GM18873 (cell line): Measurements from ENCODE around the gene TOMM7.
"Not testable (repeated sequence)": the region's sequence is repeated elsewhere in the genome, so short reads cannot be mapped to it uniquely, and the experiment has no call there.

Source experiments
- ATAC-seq: cut with Tn5 transposase; IDR thresholded peaks from one replicate; pipeline ENCODE4 v1.9.1; 2021; ENCODE audit warnings: mild to moderate bottlenecking, moderate library complexity, moderate number of reproducible peaks; ENCODE audit not compliant: unreplicated experiment, low FRiP score

TOMM7 gene

DNA sequence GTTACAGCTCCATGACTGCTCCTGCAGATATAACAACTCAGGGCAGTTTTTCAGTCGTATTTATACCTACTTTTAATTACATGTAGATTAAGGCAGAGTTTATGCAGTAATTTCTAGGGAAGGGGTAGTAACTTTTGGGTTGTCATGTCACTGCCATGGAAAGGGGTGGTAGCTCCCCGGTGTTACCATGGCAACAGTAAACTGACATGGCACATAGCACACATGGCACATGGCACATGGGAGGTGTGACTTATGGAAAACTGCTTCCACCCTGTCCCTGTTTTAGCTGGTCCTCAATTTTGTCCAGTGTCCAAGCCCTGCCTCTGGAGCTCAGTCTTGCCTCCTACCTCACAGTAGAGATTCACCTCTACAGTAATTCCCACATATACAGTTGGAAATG is 3.9 kb upstream of the TOMM7 start:
- ATAC-seq = no peak

DNA sequence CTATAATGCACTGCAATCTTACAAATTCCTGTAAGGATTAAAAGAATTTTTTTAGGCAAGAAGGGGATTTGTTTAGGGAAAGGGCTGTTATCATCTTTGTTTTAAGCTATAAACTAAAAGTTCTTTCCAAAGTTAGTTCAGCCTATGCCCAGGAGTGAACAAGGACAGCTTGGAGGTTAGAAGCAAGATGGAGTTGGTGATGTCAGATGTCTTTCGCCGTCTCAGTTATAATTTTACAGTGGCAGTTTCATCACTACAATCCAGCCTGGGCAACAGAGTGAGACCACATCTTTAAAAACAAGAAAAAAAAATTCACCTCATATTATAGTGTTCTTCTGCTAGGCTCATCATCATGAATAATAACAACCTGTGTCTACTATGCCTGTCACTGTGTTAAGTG is 2.1 kb upstream of the TOMM7 start:
- no peak for ATAC-seq

DNA sequence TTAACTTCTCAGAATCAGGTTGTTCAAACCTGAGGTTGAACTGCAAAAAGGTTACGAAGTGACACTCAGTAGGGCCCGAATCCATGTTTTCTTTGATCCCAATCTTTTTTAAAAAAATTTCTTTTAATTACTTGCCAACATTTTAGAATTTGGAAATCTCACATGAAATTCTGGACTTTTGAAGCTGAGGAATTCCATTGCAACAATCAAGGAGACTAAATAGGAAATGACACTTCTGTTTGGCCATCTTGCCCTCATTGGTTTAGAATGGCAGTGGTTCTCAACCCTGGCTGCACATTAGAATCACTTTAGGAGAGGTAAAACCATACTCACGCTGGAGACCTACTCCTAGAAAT is 471 bp upstream of the TOMM7 start:
- no peak for ATAC-seq

DNA sequence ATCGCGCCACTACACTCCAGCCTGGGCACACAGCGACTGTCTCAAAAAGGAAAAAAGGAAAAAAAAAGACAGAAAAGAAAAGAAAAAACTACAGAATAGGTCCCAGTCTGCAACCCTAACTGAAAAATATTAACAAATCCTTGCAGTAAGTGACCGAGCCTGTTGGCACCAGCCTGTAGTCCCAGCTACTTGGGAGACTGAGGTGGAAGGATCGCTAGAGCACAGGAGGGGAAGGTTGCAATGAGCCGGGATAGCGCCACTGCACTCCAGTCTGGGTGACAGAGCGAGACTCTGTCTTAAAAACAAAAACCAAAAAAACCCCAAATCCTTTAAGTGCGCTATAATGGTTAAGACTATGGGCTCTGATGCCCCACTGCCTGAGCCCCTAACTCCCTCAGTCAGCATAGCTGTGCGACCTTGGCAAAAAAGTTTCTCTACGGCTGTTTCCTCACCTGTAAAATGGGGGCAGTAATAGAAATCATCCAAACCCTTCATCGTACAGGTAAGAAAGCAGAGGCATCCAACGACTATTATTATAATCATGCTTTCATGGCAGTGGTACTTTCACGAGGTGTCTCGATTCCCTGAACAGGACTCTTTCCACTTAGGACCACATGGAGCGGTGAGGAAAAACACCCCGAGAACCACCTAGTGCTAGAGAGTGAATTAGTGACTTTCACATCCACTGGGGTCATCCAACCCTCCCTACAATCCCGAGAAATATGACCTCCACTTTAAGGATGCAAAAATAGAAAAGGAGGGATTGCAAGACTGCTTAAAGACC is 755 bp downstream of the TOMM7 start:
- no peak for ATAC-seq

DNA sequence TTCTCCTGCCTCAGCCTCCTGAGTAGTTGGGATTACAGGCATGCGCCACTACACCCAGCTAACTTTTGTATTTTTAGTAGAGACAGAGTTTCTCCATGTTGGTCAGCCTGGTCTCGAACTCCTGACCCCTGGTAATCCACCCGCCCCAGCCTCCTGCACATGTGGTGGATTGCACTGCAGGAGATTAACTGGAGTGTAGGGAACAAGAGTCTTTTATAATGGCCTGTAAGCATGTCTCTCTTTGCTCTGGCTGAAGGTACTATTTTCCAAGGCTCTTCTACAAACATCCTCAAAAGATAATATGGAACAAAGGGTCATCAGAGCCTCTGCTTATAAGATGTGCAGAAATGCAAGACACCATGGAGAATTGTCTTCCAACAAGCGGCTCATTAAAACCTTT is 3.2 kb downstream of the TOMM7 start:
- no peak for ATAC-seq

DNA sequence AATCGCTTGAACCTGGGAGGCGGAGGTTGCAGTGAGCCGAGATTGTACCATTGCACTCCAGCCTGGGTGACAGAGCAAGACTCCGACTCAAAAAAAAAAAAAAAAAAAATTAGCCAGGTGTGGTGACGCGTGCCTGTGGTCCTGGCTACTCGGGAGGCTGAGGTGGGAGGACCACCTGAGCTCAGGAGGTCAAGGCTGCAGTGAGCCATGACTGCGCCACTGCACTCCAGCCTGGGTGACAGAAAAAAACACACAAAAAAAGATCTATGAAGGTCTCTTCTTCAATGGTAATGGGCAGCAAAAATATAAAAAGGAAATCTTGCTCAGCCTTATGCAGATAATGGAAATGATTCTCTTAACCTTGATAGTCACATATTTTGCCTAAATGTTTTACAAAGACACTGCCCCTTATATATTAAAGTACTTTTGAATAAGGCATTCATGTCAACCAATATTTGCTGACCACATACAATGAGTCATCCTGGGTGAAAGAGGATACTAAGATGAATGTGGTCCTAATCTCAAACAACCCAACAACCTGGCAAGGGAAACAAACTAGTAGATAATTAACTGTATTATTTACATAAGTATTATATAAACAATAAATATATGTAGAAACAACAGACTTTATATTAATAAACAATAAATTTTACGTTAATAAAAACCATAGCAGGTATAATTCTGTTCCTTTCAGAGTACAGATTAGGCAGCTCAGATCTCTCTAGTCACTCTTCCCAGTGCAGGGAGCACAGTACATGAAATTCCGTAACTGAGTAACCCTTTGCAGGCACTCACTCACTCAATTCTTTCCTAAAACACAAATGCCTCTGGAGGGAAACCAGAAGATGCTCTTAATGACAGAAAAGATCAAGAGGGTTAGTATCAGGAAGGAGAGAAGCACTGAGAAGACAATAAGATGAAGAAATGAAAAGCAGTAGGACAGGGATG is 8.1 kb downstream of the TOMM7 start:
- no peak for ATAC-seq

DNA sequence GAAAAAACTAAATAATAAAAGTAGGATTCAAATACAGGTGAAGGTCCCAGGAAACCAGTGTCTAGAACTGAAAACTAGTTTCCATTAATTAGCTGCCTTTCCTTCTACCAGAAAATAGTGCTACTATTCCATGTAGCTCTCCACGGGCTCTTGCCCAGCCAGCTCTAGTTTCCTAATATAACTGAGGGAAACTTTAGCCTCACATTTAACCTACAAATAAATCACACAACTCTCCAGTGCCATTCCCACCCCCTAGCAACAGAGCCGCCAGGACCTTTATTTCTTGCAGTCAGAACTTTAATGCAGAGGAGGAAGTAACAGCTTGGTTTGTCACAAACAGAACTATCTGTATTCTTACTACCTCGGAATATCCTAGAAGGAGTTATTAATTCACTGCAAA is 10.3 kb downstream of the TOMM7 start:
- no peak for ATAC-seq

DNA sequence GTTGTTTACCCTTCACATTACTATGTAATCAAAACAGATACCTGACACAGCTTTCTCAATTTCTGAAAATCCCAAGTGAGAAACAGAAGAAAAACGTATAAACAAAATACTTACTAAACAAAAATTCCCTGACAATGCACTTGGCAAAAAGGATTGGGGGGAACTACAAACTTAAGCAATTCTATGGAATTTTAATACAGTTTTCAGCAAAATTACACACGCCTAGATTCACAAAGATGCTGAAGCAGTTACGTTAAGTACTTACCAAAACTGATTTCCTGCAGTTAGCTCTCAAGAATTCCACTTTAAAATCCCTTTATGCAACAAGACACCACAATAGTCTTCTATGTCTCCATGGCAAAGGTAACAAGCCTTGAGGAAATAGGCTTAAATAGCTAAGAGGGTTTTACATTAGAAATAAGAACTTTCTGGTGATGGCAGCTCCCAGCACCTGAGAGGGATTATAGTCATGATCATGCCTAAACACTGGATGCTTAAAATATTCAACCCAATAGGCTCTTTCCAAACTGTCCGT is 10.8 kb downstream of the TOMM7 start:
- ATAC-seq = no peak

DNA sequence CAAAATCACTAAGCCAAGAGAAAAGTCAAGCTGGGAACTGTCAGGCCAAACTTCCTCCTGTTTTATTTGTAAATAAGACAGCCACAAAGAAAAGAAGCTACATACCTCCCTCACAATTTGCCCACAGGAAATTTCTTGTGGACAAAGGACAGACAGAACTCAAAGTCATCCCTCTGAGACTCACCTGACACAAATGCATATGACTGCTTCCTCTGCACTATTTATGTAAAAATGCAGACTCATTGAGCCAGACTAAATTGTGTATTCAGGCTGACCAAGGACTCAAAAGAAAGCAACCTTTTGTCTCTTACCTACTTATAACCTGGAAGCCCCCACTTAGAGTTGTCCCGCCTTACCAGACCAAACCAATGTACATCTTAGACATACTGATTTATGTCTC is 11.8 kb downstream of the TOMM7 start:
- no peak for ATAC-seq

DNA sequence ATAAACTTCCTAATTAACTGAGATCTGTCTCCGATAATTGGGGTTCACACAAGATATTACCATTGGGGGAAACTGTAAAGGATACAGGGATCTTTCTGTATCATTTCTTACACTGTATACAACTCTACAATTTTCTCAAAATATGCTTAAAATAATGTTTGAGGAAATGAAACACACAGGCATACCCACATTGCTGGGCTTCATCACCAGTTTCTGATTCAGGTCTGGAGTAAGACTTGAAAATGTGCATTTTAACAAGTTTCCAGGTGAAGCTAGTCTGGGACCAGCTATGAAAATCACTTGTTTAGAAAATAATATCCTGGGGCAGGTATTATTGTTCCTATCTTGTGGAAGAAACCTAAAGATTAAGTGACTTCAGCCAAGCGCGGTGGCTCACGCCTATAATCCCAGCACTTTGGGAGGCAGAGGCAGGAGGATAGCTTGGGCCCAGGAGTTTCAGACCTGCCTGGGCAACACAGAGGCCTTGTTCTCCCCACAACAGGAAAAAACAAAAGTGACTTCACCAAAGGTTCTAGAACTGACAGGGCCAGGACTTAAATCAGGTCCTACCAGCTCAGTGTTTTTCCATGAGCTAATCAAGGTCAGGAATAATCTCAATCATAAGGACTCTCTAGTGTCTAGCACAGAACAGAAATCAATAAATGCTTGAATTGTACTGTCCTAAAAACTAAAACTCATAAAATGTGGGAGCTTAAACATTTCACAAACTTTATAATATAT is 12.6 kb downstream of the TOMM7 start:
- ATAC-seq = no peak

DNA sequence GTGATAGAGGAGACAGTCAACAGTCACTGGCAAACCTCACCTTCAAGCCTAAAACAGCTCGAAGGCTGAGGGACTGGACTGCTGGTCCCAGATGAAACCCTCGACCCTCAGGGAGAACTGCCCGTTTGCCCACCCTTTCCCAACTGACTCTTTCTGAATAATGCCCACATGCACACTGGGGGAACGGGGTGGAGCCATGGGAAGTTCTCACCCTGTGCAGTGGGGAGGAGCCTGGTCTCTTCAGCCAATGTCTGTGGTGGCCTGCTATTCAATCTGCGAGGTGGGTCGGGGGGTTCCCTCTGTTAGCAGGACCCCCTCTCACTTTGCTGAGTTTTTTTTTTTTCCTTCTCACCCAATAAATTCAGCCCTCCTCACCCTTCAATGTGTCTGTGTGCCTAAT is 14.5 kb downstream of the TOMM7 start:
- no peak for ATAC-seq

DNA sequence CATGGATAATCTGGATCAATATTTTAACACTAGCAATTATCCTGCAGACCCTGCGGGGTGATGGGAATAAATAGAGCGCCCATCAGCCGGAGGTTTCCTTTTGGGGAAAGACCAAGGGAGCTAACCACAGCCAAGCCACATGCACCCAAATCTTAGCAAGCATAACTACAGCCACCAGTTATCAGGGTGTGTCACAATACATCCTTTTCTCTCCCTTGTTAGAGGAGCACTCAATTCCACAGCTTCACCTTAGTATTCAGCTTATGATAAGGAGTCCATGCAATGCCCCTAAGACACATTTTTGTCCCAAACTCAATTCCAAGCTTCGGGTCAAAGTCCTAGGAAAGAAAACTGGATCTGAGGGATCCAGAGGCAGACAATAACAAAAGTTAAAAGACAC is 15.9 kb downstream of the TOMM7 start:
- ATAC-seq = no peak

DNA sequence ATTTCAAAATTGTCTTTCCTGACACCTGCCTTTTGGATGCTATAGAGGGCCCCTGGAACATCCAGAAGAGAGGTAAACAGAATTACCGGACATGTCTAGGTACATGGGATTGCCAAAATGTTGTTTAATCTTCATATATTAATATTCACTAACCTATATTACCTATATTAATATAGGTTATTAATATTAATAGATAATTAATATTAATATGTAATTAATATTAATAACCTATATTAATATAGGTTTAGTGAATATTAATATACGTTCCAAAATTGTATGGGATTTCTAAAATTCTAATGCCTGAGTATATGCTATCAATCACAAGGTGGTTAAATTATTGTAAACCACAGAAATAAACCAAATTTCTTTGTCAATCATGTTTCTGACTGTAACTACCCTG is 17.4 kb downstream of the TOMM7 start:
- no peak for ATAC-seq

DNA sequence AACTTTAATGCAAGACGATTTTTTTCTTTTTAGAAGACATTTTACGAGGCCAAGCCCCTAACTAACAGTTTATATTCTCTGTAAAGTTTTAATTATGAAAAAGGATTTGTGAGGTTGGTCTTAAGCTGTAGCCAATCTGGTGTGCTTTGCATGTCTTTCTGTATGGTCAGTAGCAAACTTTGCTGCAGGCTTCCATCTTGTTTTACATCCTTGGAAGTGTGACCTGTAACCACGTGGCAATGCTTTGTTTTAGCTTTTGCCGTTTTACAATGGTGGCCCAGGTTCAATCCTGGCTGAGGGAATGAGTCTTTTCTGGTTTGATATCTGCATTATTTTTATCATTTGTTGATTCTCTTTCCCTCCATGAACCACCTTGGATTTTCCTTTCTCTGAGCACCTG is 19.8 kb downstream of the TOMM7 start:
- not testable (repeated sequence) for ATAC-seq

DNA sequence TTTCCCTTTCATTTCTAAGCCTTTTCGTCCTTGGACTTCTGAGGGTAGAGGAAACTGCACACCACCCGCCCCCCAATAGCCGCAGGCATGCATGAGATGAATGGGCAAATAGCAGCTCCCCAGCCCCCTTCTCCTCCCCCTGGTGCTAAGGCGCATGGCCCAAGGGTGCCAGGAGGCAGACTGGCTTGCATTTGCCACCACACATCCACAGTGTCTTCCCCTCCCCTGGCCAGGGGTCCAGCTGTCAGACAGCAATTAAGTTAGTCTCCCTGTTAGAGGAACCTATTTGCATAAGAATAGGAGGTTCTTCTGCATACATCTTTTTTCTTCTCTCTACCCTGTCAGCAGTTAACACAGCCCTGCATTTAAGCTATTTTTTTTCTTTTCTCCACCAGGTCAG is 20.2 kb downstream of the TOMM7 start:
- no peak for ATAC-seq

DNA sequence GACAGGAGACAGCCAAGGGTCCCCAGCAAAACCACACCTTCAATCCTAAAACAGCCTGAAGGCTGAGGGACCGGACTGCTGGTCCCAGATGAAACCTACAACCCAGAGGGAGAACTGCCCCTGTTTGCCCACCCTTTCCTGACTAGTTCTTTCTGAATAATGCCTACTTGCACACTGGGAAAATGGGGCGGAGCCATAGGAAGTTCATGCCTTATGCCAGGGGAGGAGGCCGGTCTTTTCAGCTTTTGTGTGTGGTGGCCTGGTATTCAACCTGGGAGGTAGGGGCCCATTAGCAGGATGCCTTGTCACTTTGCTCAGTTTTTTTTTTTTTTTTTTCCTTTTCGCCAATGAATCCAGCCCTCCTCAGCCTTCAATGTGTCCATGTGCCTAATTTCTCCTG is 20.7 kb downstream of the TOMM7 start:
- ATAC-seq = no peak

DNA sequence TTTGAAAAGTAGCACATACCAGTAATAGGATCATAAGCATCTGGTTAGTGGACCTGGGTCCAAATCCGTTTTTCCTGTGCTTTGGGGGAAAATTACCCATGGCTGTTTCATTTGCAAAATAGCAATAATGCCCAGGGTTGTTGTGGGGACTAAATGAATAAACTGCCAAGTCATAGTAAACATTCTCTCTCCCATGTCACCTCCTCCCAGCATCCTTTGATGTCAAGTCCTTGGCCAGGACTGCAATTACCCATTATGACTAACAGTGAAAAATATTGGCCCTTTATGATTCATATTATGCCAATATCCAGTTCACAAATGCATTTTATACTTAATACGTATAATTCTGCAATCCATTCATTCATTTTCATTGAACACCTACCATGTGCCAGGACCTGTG is 23.0 kb downstream of the TOMM7 start:
- ATAC-seq = no peak

DNA sequence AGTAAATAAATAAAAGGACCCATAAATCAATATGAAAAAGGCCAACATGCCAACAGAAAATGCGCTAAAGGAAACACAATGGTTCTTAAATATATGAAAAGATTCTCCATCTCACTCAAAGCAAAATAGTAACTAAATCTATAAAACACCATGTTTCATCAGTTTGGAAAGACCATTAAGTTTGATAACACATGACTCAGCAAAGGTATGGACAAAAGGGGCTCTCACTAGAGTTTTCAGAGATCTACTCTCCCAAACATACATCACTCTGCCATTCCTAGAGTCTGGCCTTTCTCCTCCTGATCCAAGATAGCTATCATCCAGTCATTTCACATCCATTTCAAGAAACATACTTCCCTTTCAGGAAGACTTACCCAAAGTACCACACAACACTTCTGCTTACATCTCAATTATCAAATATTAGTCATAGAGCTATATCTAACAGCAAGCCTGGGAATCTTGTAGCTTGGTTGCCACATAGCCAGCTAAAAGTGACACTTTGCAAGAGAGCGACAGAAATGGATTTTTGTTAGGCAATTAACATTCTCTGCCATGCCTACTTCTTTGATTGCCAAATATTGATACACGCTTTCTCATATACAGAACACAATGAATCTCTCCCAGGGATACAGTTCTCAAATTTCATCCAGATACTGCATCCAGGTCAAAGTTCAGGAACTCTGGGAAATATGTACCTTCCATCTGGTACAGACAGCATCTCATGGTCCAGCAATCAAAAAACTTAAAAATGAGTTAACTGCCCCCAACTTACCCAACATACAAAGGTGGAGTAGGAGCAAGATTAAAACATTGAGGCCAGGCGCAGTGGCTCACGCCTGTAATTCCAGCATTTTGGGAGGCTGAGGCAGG is 28.8 kb downstream of the TOMM7 start:
- no peak for ATAC-seq

DNA sequence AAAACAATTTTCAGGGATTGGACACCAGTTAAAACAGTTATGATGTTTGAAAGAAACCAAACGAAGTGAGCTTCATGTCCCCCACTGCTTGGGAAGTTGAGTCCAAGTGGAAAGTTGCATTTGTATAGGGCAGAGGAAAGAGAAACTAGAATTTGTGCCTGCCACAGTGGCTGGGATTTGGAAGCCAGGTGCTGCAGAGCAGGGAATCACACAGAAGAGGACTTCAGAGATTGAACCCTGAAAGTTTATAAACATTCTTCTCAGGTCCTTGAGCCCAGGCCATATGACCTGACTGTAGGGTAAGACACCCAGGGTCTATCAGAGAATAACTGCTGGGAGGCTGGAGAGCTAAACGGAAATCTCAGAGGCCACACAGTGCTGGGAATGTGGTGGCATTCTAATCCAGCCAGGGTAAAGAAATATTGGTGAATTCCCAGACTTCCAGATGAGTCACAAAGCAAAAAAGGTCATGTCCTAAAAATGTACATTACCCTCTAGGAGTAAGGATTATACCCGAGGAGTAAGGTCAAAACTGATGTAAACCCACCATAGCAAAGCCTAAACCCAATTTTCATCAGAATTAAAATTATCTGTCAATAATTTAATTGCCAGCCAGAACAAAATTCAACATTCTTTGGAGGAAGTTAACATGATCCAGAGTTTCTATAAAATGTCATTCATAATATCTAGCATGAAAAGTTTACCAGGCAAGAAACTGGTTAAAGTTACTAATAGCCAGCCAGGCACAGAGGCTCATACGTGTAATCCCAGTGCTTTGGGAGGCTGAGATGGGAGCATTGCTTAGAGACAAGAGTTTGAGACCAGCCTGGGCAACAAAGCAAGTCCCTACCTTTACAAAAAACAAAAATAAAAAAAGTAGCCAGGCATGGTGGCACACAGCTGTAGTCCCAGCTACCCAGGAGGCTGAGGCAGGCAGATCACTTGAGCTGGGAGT is 31.2 kb downstream of the TOMM7 start:
- ATAC-seq = no peak
